K562 (cell line): ENCODE results near the gene PSME1. TPM values are rescaled to one million over a fixed set of nuclear protein-coding genes. Genes with fewer than 3 reads are reported as not detected.

ENCODE experiments used
- COPS2 ChIP-seq: fragments of 450-650 bp; conservative IDR thresholded peaks from 2 replicates; pipeline ENCODE4 v1.6.1; 2016; ENCODE audit warnings: mild to moderate bottlenecking, moderate library complexity
- ELF1 ChIP-seq: fragments of 200-800 bp; sonication (Bioruptor generic); IDR thresholded peaks from 2 replicates; pipeline ENCODE4 v1.6.1; 2016; ENCODE audit warnings: missing genetic modification characterization, missing compliant biosample characterization
- HDAC8 ChIP-seq: fragments of 450-650 bp; IDR thresholded peaks from 2 replicates; pipeline ENCODE4 v1.6.1; 2016; ENCODE audit warnings: mild to moderate bottlenecking, missing genetic modification characterization, moderate library complexity, missing compliant biosample characterization
- MEF2D ChIP-seq: conservative IDR thresholded peaks from 2 replicates; pipeline ENCODE4 v1.6.1; 2016; ENCODE audit warnings: low read depth, missing genetic modification characterization, missing compliant biosample characterization
- NR1H2 ChIP-seq: sonication (generic); formaldehyde crosslinking; IDR thresholded peaks from 2 replicates; pipeline ENCODE4 v1.4.0; 2020; ENCODE audit warnings: mild to moderate bottlenecking, missing genetic modification reagents
- POLR2H ChIP-seq: IDR thresholded peaks from 2 replicates; pipeline ENCODE4 v1.6.1; 2016; ENCODE audit warnings: missing genetic modification characterization, low read depth, mild to moderate bottlenecking, control low read depth, missing compliant biosample characterization, moderate library complexity
- RBFOX2 ChIP-seq: fragments of 200-400 bp; formaldehyde crosslinking; IDR thresholded peaks from 2 replicates; pipeline ENCODE4 v1.6.1; 2017; ENCODE audit warnings: low read depth, mild to moderate bottlenecking, low read length, moderate library complexity
- RFX7 ChIP-seq: fragments of 250-450 bp; sonication (Bioruptor Pico); IDR thresholded peaks from 2 replicates; pipeline ENCODE4 v1.5.1; 2021; ENCODE audit warnings: mild to moderate bottlenecking
- SIN3B ChIP-seq: fragments of 450-650 bp; IDR thresholded peaks from 2 replicates; pipeline ENCODE4 v1.6.1; 2017; ENCODE audit warnings: low read depth, mild to moderate bottlenecking, moderate library complexity
- TGIF2 ChIP-seq: sonication (generic); formaldehyde crosslinking; IDR thresholded peaks from 2 replicates; pipeline ENCODE4 v1.8.1; 2022; ENCODE audit warnings: mild to moderate bottlenecking, missing genetic modification reagents, moderate library complexity
- XRCC5 ChIP-seq: fragments of 200-400 bp; formaldehyde crosslinking; IDR thresholded peaks from 2 replicates; pipeline ENCODE4 v1.6.1; 2017; ENCODE audit warnings: low read depth, mild to moderate bottlenecking, low read length
- ZBTB8A ChIP-seq: fragments of 450-650 bp; IDR thresholded peaks from 2 replicates; pipeline ENCODE4 v1.6.1; 2018; ENCODE audit warnings: mild to moderate bottlenecking, moderate library complexity; ENCODE audit not compliant: partially characterized antibody
- ZC3H11A ChIP-seq: IDR thresholded peaks from 2 replicates; pipeline ENCODE4 v1.6.1; 2012; ENCODE audit warnings: low read depth, low read length, improper control_type of control experiment
- ZNF140 ChIP-seq: fragments of 250-450 bp; sonication (Bioruptor Pico); IDR thresholded peaks from 2 replicates; pipeline ENCODE4 v1.8.0; 2021; ENCODE audit warnings: moderate library complexity, mild to moderate bottlenecking, inconsistent platforms
- ZNF217 ChIP-seq: sonication (generic); formaldehyde crosslinking; IDR thresholded peaks from 2 replicates; pipeline ENCODE4 v1.8.0; 2022; ENCODE audit warnings: mild to moderate bottlenecking, missing genetic modification reagents
- ZNF584 ChIP-seq: fragments of 200-800 bp; sonication (Bioruptor generic); IDR thresholded peaks from 2 replicates; pipeline ENCODE4 v1.6.1; 2016; ENCODE audit warnings: low read depth, mild to moderate bottlenecking, missing genetic modification characterization, missing compliant biosample characterization
- ZNF717 ChIP-seq: fragments of 250-450 bp; sonication (Bioruptor Pico); IDR thresholded peaks from 2 replicates; pipeline ENCODE4 v1.5.0; 2021
- ZNF766 ChIP-seq: fragments of 200-800 bp; sonication (Bioruptor generic); conservative IDR thresholded peaks from 2 replicates; pipeline ENCODE4 v1.6.1; 2016; ENCODE audit warnings: missing genetic modification characterization, missing compliant biosample characterization
- polyA plus RNA-seq, 8 experiments: library from polyadenylated mRNA; depleted of rRNA in 4 of 8; stranded (reverse) in 5 of 8; unstranded in 3 of 8; fragments of >200 nt; fragmentation: Nextera tagmentation in 2 of 8; fragmentation: Illumina TruSeq in 1 of 8; extraction: Ambion mirVana in 2 of 8; extraction: Trizol in 1 of 8; gene quantifications; 2 replicates each; pipeline versions ENCODE4 v1.2.1 to v1.2.3, GENCODE V29; 2011 to 2014; ENCODE audit warnings: inconsistent platforms in 1 of 8, missing spikeins in 1 of 8
- total RNA-seq, 7 experiments: library from RNA; depleted of rRNA in 6 of 7; stranded (reverse); fragments of >200 nt in 6 of 7; fragmentation: Illumina TruSeq in 2 of 7; extraction: Trizol in 2 of 7; gene quantifications; 2 replicates each; pipeline versions ENCODE4 v1.2.1 to v1.2.3, GENCODE V29; 2011 to 2021; ENCODE audit warnings: low replicate concordance in 1 of 7
- TF ChIP-seq, protein P1 (sequence below): fragments of 450-650 bp; IDR thresholded peaks from 2 replicates; pipeline ENCODE4 v1.6.1; 2016; ENCODE audit warnings: borderline replicate concordance
- TF ChIP-seq, protein P2 (sequence below): fragments of 250-450 bp; sonication (Bioruptor Pico); IDR thresholded peaks from 2 replicates; pipeline ENCODE4 v1.8.0; 2021; ENCODE audit warnings: moderate library complexity, mild to moderate bottlenecking, inconsistent platforms
- TF ChIP-seq, protein P3 (sequence below): fragments of 450-650 bp; conservative IDR thresholded peaks from 2 replicates; pipeline ENCODE4 v1.6.1; 2016; ENCODE audit warnings: missing genetic modification characterization, low read depth, mild to moderate bottlenecking, control low read depth, missing compliant biosample characterization
- TF ChIP-seq, protein P4 (sequence below): fragments of 450-650 bp; IDR thresholded peaks from 2 replicates; pipeline ENCODE4 v1.6.1; 2016

The PSME1 gene
- total and polyA plus RNA-seq, 9 of the 15 experiments (the other 6 are each of a cell fraction or from before 2014, with no cell fraction given), result 20.3 to 180 (median 67.5) TPM

DNA sequence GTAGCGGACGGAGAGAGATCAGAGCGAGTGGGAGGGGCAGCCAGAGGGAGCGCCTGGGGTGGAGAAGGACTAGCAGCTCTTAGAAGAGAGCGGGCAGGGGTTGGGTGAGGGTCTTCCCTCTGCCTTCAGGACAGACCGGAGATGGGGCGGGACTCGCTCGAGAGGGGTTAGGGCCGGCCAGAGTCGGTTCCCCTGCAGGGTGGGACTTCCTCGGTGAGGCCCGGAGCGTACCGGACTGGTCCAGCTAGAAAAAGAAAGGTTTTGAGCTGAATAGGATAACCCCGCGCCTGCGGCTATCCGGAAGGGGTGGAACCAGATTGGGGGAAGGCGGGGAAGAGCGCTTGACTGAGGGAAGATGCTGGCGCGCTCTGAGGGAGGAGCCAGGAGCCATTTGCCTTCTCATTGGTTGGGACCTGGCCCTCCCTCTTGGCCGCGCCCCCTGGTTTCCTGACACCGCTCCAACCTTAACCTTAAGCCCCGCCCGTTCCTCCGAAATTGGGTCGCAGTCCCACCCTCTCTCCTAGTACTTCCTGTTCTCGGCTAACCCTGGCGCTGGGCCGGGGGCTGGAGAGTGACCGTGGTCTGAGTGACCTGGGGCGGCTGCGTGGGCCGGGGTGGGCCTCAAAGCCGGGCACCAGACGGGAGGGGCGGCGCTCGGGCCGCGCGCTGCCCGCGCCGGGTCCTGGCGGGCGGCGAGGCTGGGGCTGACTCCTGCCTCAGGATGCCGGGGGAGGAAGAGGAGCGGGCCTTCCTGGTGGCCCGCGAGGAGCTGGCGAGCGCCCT is 11.2 kb downstream of the PSME1 start, which contains the start of gene RNF31 (continued):
- peak; percentile 75 for TF ChIP-seq RBFOX2
- TF ChIP-seq RFX7 (CRISPR knock-in tag), result no peak
- no peak for TF ChIP-seq ZNF717 (CRISPR knock-in tag)
- TF ChIP-seq COPS2, result no peak
- peak; percentile 49; the same call in 1 of the 2 replicates for TF ChIP-seq SIN3B
- no peak for TF ChIP-seq MEF2D (tag)
- TF ChIP-seq ZC3H11A, result no peak
- peak; percentile 61 for TF ChIP-seq ELF1
- TF ChIP-seq, protein P1, sequence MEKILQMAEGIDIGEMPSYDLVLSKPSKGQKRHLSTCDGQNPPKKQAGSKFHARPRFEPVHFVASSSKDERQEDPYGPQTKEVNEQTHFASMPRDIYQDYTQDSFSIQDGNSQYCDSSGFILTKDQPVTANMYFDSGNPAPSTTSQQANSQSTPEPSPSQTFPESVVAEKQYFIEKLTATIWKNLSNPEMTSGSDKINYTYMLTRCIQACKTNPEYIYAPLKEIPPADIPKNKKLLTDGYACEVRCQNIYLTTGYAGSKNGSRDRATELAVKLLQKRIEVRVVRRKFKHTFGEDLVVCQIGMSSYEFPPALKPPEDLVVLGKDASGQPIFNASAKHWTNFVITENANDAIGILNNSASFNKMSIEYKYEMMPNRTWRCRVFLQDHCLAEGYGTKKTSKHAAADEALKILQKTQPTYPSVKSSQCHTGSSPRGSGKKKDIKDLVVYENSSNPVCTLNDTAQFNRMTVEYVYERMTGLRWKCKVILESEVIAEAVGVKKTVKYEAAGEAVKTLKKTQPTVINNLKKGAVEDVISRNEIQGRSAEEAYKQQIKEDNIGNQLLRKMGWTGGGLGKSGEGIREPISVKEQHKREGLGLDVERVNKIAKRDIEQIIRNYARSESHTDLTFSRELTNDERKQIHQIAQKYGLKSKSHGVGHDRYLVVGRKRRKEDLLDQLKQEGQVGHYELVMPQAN, result no peak
- TF ChIP-seq POLR2H (tag), result no peak
- TF ChIP-seq HDAC8 (tag), result no peak
- TF ChIP-seq ZNF140, result no peak
- no peak for TF ChIP-seq ZNF584 (CRISPR knock-in tag)
- TF ChIP-seq ZNF217 (CRISPR knock-in tag), result no peak
- no peak for TF ChIP-seq ZNF766 (CRISPR knock-in tag)
- TF ChIP-seq, protein P2, sequence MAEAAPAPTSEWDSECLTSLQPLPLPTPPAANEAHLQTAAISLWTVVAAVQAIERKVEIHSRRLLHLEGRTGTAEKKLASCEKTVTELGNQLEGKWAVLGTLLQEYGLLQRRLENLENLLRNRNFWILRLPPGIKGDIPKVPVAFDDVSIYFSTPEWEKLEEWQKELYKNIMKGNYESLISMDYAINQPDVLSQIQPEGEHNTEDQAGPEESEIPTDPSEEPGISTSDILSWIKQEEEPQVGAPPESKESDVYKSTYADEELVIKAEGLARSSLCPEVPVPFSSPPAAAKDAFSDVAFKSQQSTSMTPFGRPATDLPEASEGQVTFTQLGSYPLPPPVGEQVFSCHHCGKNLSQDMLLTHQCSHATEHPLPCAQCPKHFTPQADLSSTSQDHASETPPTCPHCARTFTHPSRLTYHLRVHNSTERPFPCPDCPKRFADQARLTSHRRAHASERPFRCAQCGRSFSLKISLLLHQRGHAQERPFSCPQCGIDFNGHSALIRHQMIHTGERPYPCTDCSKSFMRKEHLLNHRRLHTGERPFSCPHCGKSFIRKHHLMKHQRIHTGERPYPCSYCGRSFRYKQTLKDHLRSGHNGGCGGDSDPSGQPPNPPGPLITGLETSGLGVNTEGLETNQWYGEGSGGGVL (CRISPR knock-in tag), result no peak
- TF ChIP-seq, protein P3, sequence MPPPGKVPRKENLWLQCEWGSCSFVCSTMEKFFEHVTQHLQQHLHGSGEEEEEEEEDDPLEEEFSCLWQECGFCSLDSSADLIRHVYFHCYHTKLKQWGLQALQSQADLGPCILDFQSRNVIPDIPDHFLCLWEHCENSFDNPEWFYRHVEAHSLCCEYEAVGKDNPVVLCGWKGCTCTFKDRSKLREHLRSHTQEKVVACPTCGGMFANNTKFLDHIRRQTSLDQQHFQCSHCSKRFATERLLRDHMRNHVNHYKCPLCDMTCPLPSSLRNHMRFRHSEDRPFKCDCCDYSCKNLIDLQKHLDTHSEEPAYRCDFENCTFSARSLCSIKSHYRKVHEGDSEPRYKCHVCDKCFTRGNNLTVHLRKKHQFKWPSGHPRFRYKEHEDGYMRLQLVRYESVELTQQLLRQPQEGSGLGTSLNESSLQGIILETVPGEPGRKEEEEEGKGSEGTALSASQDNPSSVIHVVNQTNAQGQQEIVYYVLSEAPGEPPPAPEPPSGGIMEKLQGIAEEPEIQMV, result no peak
- TF ChIP-seq, protein P4, sequence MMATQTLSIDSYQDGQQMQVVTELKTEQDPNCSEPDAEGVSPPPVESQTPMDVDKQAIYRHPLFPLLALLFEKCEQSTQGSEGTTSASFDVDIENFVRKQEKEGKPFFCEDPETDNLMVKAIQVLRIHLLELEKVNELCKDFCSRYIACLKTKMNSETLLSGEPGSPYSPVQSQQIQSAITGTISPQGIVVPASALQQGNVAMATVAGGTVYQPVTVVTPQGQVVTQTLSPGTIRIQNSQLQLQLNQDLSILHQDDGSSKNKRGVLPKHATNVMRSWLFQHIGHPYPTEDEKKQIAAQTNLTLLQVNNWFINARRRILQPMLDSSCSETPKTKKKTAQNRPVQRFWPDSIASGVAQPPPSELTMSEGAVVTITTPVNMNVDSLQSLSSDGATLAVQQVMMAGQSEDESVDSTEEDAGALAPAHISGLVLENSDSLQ, result peak; percentile 23; the same call in 1 of the 2 replicates
- TF ChIP-seq NR1H2, result no peak
- TF ChIP-seq XRCC5, result 0 out of 2 replicates have a peak, but pooled peaks have one; percentile 47
- TF ChIP-seq ZBTB8A, result no peak
- TF ChIP-seq TGIF2 (CRISPR knock-in tag), result no peak
